ENCODE measurements around the gene PLCB1.

Gene PLCB1

GRCh38 chr20:8213831-8214587 is 81.9 kb downstream of the PLCB1 start:
- no peaks in the 10 kb centered on the region for H3K9me3 ChIP-seq (ENCODE audit: control insufficient read depth, insufficient read depth, low read depth, low read length)
- H3K9ac ChIP-seq (ENCODE audit: low read length): no peak overlapping the region
- H3K4me1 ChIP-seq (ENCODE audit: control insufficient read depth, insufficient read depth, low read length): peaks cover 29% of the 10 kb centered on the region
- H3K27ac ChIP-seq (ENCODE audit: low read depth, low read length): no peak overlapping the region
- no peaks in the 10 kb centered on the region for H3K36me3 ChIP-seq (ENCODE audit: control insufficient read depth, insufficient read depth, low read length)
- H3K27me3 ChIP-seq (ENCODE audit: control insufficient read depth, insufficient read depth, low read length): no peaks in the 10 kb centered on the region
- no peak overlapping the region for H3K4me3 ChIP-seq (ENCODE audit: low read depth, low read length)

GRCh38 chr20:8215361-8215781 is 83.3 kb downstream of the PLCB1 start:
- peaks cover 25% of the 10 kb centered on the region for H3K4me1 ChIP-seq (ENCODE audit: control insufficient read depth, insufficient read depth, low read length)
- H3K27me3 ChIP-seq (ENCODE audit: control insufficient read depth, insufficient read depth, low read length): no peaks in the 10 kb centered on the region
- H3K36me3 ChIP-seq (ENCODE audit: control insufficient read depth, insufficient read depth, low read length): no peaks in the 10 kb centered on the region
- no peak overlapping the region for H3K4me3 ChIP-seq (ENCODE audit: low read depth, low read length)
- H3K9ac ChIP-seq (ENCODE audit: low read length): no peak overlapping the region
- H3K27ac ChIP-seq (ENCODE audit: low read depth, low read length): no peak overlapping the region
- no peaks in the 10 kb centered on the region for H3K9me3 ChIP-seq (ENCODE audit: control insufficient read depth, insufficient read depth, low read depth, low read length)

- H3K27ac ChIP-seq (ENCODE audit: low read depth, low read length): no peak overlapping the region
- no peaks in the 10 kb centered on the region for H3K27me3 ChIP-seq (ENCODE audit: control insufficient read depth, insufficient read depth, low read length)
- H3K9me3 ChIP-seq (ENCODE audit: control insufficient read depth, insufficient read depth, low read depth, low read length): no peaks in the 10 kb centered on the region
- H3K36me3 ChIP-seq (ENCODE audit: control insufficient read depth, insufficient read depth, low read length): no peaks in the 10 kb centered on the region
- H3K9ac ChIP-seq (ENCODE audit: low read length): no peak overlapping the region
- H3K4me3 ChIP-seq (ENCODE audit: low read depth, low read length): no peak overlapping the region
- H3K4me1 ChIP-seq (ENCODE audit: control insufficient read depth, insufficient read depth, low read length): peaks cover 25% of the 10 kb centered on the region
Observed at GRCh38 chr20:8216375-8217200, 84.5 kb downstream of the PLCB1 start.

- Histone ChIP-seq H3K9me3 (ENCODE audit: control insufficient read depth, insufficient read depth, low read depth, low read length) (no peaks in the 10 kb centered on the region), H3K27me3 (ENCODE audit: control insufficient read depth, insufficient read depth, low read length) (no peaks in the 10 kb centered on the region), H3K4me3 (ENCODE audit: low read depth, low read length) (no peak overlapping the region), H3K9ac (ENCODE audit: low read length) (no peak overlapping the region), H3K4me1 (ENCODE audit: control insufficient read depth, insufficient read depth, low read length) (peaks cover 14% of the 10 kb centered on the region), H3K36me3 (ENCODE audit: control insufficient read depth, insufficient read depth, low read length) (no peaks in the 10 kb centered on the region), H3K27ac (ENCODE audit: low read depth, low read length) (no peak overlapping the region)
Observed at GRCh38 chr20:8218861-8219260, 86.8 kb downstream of the PLCB1 start.

GRCh38 chr20:8219403-8219802 is 87.3 kb downstream of the PLCB1 start:
- Histone ChIP-seq H3K27ac (ENCODE audit: low read depth, low read length) (no peak overlapping the region), H3K9me3 (ENCODE audit: control insufficient read depth, insufficient read depth, low read depth, low read length) (no peaks in the 10 kb centered on the region), H3K27me3 (ENCODE audit: control insufficient read depth, insufficient read depth, low read length) (no peaks in the 10 kb centered on the region)

GRCh38 chr20:8220716-8221115 is 88.7 kb downstream of the PLCB1 start:
- H3K36me3 ChIP-seq (ENCODE audit: control insufficient read depth, insufficient read depth, low read length): no peaks in the 10 kb centered on the region
- H3K4me3 ChIP-seq (ENCODE audit: low read depth, low read length): no peak overlapping the region
- H3K27ac ChIP-seq (ENCODE audit: low read depth, low read length): no peak overlapping the region
- H3K4me1 ChIP-seq (ENCODE audit: control insufficient read depth, insufficient read depth, low read length): no peaks in the 10 kb centered on the region
- H3K9ac ChIP-seq (ENCODE audit: low read length): no peak overlapping the region
- no peaks in the 10 kb centered on the region for H3K9me3 ChIP-seq (ENCODE audit: control insufficient read depth, insufficient read depth, low read depth, low read length)
- H3K27me3 ChIP-seq (ENCODE audit: control insufficient read depth, insufficient read depth, low read length): no peaks in the 10 kb centered on the region

More at GRCh38 chr20:8219403-8219802, 87.3 kb downstream of the PLCB1 start:
- H3K4me1 ChIP-seq (ENCODE audit: control insufficient read depth, insufficient read depth, low read length): peaks cover 10% of the 10 kb centered on the region
- no peak overlapping the region for H3K4me3 ChIP-seq (ENCODE audit: low read depth, low read length)
- H3K36me3 ChIP-seq (ENCODE audit: control insufficient read depth, insufficient read depth, low read length): no peaks in the 10 kb centered on the region
- H3K9ac ChIP-seq (ENCODE audit: low read length): no peak overlapping the region

- H3K27ac ChIP-seq (ENCODE audit: low read depth, low read length): no peak overlapping the region
Observed at GRCh38 chr20:8221887-8222419, 89.9 kb downstream of the PLCB1 start.

GRCh38 chr20:8223091-8223870 is 91.2 kb downstream of the PLCB1 start:
- H3K9ac ChIP-seq (ENCODE audit: low read length): no peak overlapping the region
- peak overlapping the region; percentile 45; the same call in 1 of the 2 replicates for H3K27ac ChIP-seq (ENCODE audit: low read depth, low read length)

More at GRCh38 chr20:8221887-8222419, 89.9 kb downstream of the PLCB1 start:
- Histone ChIP-seq H3K27me3 (ENCODE audit: control insufficient read depth, insufficient read depth, low read length) (no peaks in the 10 kb centered on the region), H3K4me3 (ENCODE audit: low read depth, low read length) (no peak overlapping the region), H3K4me1 (ENCODE audit: control insufficient read depth, insufficient read depth, low read length) (no peaks in the 10 kb centered on the region), H3K9ac (ENCODE audit: low read length) (no peak overlapping the region), H3K36me3 (ENCODE audit: control insufficient read depth, insufficient read depth, low read length) (no peaks in the 10 kb centered on the region), H3K9me3 (ENCODE audit: control insufficient read depth, insufficient read depth, low read depth, low read length) (no peaks in the 10 kb centered on the region)

GRCh38 chr20:8225658-8226057 is 93.6 kb downstream of the PLCB1 start:
- H3K36me3 ChIP-seq (ENCODE audit: control insufficient read depth, insufficient read depth, low read length): no peaks in the 10 kb centered on the region
- H3K4me3 ChIP-seq (ENCODE audit: low read depth, low read length): no peak overlapping the region
- no peak overlapping the region for H3K27ac ChIP-seq (ENCODE audit: low read depth, low read length)

More at GRCh38 chr20:8223091-8223870, 91.2 kb downstream of the PLCB1 start:
- Histone ChIP-seq H3K9me3 (ENCODE audit: control insufficient read depth, insufficient read depth, low read depth, low read length) (no peaks in the 10 kb centered on the region), H3K4me3 (ENCODE audit: low read depth, low read length) (no peak overlapping the region), H3K36me3 (ENCODE audit: control insufficient read depth, insufficient read depth, low read length) (no peaks in the 10 kb centered on the region), H3K27me3 (ENCODE audit: control insufficient read depth, insufficient read depth, low read length) (no peaks in the 10 kb centered on the region), H3K4me1 (ENCODE audit: control insufficient read depth, insufficient read depth, low read length) (no peaks in the 10 kb centered on the region)

GRCh38 chr20:8226106-8226505 is 94.0 kb downstream of the PLCB1 start:
- H3K9me3 ChIP-seq (ENCODE audit: control insufficient read depth, insufficient read depth, low read depth, low read length): no peaks in the 10 kb centered on the region
- H3K36me3 ChIP-seq (ENCODE audit: control insufficient read depth, insufficient read depth, low read length): no peaks in the 10 kb centered on the region
- H3K4me3 ChIP-seq (ENCODE audit: low read depth, low read length): no peak overlapping the region
- H3K27me3 ChIP-seq (ENCODE audit: control insufficient read depth, insufficient read depth, low read length): no peaks in the 10 kb centered on the region
- no peak overlapping the region for H3K9ac ChIP-seq (ENCODE audit: low read length)
- no peak overlapping the region for H3K27ac ChIP-seq (ENCODE audit: low read depth, low read length)
- H3K4me1 ChIP-seq (ENCODE audit: control insufficient read depth, insufficient read depth, low read length): no peaks in the 10 kb centered on the region

More at GRCh38 chr20:8225658-8226057, 93.6 kb downstream of the PLCB1 start:
- Histone ChIP-seq H3K27me3 (ENCODE audit: control insufficient read depth, insufficient read depth, low read length) (no peaks in the 10 kb centered on the region), H3K4me1 (ENCODE audit: control insufficient read depth, insufficient read depth, low read length) (no peaks in the 10 kb centered on the region), H3K9ac (ENCODE audit: low read length) (no peak overlapping the region), H3K9me3 (ENCODE audit: control insufficient read depth, insufficient read depth, low read depth, low read length) (no peaks in the 10 kb centered on the region)

All from HUES6 (cell line).